Embryonic facial prominence (tissue), 1 donor: ENCODE results near the gene RLBP1.

Experiments used
- DNase-seq: peaks from one replicate; pipeline ENCODE4 v3.0.0-alpha.2; 2016; ENCODE audit errors: extremely low spot score

The RLBP1 gene

GRCh38 chr15:89206908-89207331 lies 14.5 kb downstream of the RLBP1 start:
- no peak for DNase-seq

- DNase-seq = no peak
These were observed 15.3 kb downstream of the RLBP1 start for GRCh38 chr15:89205991-89206585.

GRCh38 chr15:89203705-89204273 lies 17.6 kb downstream of the RLBP1 start:
- no peak for DNase-seq

GRCh38 chr15:89201465-89202005 lies 19.8 kb downstream of the RLBP1 start:
- no peak for DNase-seq

DNA sequence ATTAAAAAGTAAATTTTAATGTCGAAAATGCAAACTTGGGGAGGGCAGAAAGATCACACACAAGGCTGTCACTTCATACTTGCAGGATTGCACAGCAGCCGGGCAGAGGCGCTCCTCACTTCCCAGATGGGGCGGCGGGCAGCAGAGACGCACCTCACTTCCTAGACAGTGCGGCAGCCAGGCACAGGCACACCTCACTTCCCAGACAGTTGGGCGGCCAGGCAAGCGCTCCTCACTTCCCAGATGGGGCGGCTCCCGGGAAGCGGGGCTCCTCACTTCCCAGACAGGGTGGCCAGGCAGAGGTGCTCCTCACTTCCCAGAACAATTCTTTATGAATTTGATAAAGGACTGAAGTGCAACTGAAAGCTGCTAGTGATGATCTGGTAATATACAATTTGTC lies 21.2 kb downstream of the RLBP1 start:
- DNase-seq = no peak

DNA sequence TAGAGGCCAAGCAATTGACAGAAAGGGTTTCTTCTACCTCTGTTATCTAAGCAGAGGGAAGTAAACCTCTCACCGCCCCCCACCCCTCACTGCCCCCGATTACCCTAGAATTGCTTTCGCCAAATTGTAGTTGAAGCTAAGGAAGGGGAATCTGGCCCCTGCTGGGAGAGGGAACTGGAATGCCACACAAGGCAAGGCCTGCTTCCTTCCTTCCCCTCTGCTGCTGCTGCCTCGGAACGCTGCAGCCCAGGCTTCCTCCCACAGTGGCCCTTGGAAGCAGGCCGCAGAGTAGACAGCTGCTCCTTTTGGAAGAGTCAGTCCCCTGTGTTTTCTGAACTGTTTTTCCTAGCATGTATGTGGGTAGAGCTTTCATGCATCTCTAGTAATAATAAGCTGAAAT lies 21.6 kb downstream of the RLBP1 start:
- no peak for DNase-seq

GRCh38 chr15:89198934-89199333 lies 22.4 kb downstream of the RLBP1 start:
- no peak for DNase-seq

DNA sequence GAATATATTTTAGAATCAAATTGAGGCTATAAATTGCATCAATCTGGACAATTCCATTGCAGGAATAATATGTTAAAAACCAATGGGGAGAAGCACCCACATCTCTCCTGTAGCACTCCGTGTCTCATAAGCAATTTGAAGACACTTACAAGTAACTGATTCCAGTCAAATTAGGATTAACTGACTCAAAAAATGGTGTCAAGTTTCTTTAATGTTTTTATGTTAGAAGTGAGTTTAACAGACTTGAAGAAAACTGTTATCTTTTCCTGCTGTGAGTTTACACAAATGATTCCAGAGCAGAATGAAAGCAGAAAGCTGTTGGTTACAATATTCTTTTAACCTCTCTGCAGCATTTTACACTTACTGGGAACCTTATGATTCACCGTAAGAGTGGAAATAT lies 23.2 kb downstream of the RLBP1 start:
- DNase-seq = no peak

DNA sequence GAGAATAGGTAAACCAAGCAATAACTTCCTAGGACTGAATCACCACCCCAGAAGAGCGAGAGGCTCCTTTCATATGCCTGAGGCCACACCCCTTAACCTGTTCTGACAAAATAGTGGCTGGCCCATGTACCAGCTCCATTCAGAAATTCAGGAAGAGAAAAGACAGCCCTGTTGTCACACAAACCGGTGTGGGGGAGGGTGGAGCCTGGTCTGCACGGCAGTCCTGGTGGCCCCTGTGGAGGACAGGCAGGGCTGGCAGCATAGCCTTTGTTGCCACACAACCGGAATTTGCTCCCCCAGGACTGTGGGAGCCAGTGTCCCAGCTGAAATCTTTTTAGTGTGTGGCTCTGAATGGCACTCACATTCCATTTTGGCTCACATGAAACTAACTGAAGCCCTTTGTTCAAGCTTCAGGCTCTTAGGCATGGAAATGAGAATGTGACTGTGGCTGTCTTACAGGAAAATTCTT lies 23.8 kb downstream of the RLBP1 start:
- DNase-seq = no peak

DNA sequence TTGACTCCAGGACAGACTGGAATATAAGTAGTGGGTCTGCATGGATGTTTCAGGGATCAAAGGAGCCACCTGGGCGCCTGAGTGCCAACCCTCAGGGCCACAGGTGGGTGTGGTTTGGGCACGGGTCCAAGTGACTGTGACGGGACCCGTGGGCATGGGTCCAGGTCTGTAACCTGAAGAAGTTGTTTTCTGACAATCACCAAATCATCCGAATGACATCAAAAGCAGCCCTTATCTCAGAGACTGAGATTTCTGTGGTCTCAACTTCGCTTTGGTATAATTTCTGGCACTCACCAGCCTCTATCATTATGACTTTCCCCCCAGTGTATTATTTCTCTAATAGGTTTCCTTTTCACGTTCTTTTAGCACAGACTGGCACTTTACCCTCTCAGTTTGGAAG lies 24.4 kb downstream of the RLBP1 start:
- no peak for DNase-seq

DNA sequence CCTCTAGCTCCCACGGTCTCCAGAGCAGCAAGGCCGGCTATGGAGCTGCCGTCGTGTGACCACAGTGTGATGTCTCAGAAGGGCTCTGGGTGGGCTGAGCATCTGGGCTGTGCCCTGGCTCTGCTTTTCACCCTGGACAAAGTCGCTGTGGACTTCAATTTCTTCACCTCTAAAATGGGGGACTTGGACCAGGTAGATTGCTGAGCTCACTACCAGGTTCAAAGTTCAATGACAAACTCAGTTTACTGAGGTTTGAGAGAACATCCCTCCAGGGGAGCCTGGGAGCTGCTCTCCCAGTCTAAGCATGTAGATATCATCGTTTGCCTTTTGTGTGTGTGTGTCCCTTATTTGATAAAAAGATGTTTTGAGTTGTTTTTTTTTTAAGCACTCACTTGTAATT lies 25.1 kb downstream of the RLBP1 start:
- no peak for DNase-seq

- no peak for DNase-seq
These were observed 25.5 kb downstream of the RLBP1 start for GRCh38 chr15:89195836-89196235.

DNA sequence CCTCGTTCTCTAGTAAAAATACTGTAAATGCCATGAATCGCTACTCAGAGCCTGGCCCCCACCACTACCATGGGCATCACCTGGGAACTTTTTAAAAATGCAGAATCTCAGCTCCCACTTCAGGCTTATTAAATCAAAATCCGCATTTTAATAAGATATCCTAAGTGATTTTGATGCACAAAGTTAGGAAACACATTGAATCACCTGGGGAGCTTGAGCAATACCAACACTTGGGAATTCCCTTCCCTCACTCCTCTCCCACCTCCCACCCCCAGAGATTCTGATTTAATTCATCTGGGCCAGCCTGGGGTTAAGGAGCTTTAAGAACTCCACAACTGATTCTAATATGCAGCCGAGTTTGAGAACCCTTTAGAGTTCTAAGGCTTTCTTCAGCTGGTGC lies 26.8 kb downstream of the RLBP1 start:
- DNase-seq = no peak

GRCh38 chr15:89192766-89193165 lies 28.6 kb downstream of the RLBP1 start:
- DNase-seq = no peak

DNA sequence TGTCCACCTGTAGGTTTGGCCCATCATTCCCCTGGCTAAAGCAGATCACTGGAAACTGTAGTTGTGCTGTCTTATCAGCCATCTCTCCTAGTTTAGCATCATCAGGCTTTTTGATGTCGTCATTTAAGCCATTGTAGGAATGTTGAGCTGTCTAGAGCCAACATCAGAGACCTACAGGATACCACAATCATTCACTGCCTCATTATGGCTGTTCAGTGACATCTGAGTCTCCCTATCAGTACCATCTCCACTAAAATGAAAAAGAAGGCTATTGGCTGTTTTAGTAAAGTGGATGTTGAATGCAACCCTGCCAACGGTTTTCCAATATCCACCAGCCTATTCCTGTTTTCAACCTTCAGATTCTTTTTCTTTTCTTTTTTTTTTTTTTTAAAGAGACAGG lies 29.2 kb downstream of the RLBP1 start:
- DNase-seq = no peak

DNA sequence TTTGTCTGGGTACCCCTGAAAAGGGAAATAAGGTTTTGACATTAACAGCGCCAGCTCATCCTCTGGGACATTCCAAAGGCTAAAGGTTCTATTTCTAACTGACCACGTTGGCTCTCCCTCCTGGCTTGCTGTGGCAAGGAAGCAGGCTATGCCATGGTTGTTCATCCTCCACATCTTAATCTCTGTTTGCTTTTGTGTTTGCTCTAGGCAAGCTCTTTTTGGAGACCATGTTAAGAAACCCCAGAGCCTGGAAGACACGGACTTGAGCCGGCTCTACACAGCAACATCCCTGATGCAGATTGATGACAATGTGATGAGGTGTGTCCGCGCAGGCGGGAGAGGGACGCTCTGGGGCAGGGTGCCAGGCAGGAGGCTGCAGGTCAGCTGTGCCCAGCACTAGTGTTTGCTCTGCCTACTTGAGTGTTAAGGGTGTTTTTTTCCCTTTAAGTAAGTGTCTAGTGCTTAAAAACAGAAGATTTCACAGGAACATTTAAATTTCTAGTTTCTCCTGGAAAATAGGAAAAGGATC lies 33.3 kb downstream of the RLBP1 start:
- DNase-seq = no peak

DNA sequence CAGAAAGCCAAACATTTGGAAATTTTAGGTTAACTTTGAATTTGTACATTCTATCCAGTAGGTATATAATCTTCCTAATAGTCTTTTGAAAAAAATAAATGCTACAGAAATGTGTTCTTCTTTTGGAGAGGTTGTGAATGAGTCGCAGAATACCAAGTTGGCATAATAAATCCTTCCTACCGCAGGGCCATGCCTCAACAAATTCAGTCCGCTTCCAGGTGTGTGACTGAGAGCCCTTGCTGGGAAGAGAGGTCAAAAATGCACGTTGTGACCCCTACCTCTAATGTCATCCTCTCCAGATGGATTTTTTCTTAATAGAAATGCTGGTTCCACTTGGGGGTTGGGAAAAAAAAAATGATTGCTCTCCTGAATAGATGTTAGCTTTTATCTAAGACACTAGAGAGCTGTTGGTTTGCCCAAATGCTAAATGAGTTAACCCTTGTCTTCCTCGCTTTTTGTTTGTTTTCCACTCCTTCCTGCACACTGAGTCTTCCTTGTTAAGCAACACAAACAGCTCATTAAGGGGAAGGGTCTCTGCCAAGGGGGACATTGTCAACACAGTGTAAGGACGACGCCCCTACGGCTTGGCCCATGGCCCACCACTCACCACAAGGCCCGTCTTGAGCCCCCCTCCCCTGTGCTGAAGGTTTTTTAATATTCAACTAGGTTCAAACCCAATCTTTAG lies 33.9 kb downstream of the RLBP1 start:
- DNase-seq = no peak

DNA sequence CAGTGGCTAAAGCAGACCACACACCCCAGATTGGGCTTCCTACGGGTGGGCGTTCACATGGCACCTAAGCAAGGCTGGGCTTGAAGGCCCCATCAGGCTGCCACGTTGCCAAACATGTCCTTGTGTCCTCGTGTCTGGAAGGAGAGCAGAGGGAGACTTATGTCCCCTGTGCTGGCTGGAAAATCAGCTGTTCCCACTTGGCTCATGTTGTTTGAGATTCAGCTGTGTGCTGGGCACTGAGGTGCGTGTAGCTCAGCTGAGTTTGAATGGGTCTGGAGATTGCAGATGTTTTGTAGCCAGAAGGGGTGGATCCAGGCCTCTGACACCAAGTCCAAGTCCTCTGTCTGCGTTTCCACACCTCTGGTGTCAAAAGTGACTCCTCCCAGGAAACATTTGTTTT lies 34.6 kb downstream of the RLBP1 start:
- no peak for DNase-seq

GRCh38 chr15:89184886-89185526 lies 36.4 kb downstream of the RLBP1 start:
- DNase-seq = no peak

GRCh38 chr15:89184357-89184756 lies 37.0 kb downstream of the RLBP1 start:
- no peak for DNase-seq

GRCh38 chr15:89179966-89180875 lies 41.2 kb downstream of the RLBP1 start:
- DNase-seq = no peak
